ENCODE measurements around the gene ERC1.

GRCh38 chr12:1531153-1531653, 540.2 kb downstream of the ERC1 start:
- TF ChIP-seq CTCF (IDR thresholded peaks at IDR 0.05) (no peak), POLR2A (IDR thresholded peaks at IDR 0.05) (no peak), POLR2AphosphoS5 (IDR thresholded peaks at IDR 0.05; ENCODE audit: insufficient read depth in 1 of 2, low read depth in 1 of 2) (no peak)

All from vagina (tissue), 2 donors.